HCT116 (cell line): ENCODE measurements around the gene TXNDC9. TPM values are rescaled to one million over a fixed set of nuclear protein-coding genes. Genes with fewer than 3 reads are reported as not detected.

ENCODE experiments used
- ATAC-seq: fragments of 200-7000 bp; cut with Tn5 transposase; 2 replicates; pipeline ENCODE4 v1.9.1; 2020; ENCODE audit warnings: mild to moderate bottlenecking, moderate library complexity
- BruUV-seq: library from RNA; stranded (reverse); fragments of 400-500 nt; replicated peaks from 2 replicates; lab custom pipeline; 2021; lab: Mats Ljungman, UMichigan
- CTCF ChIA-PET: fragments of 300-600 bp; sonication (Branson Sonifier 250); formaldehyde crosslinking; loops from one replicate; lab custom pipeline; 2021; ENCODE audit warnings: antibody characterized with exemption; lab: Charles Lee
- POLR2A ChIA-PET: fragments of 300-600, 350-600 bp; sonication (Branson Sonifier 250); formaldehyde crosslinking; loops from one replicate; lab custom pipeline; 2021; ENCODE audit warnings: antibody characterized with exemption; lab: Charles Lee
- RAD21 ChIA-PET, 2 experiments: fragments of 300-600 bp; sonication (Branson Sonifier 250); formaldehyde crosslinking; loops; one replicate each; lab custom pipeline; 2023; ENCODE audit warnings: low total read pairs in 2 of 2; ENCODE audit not compliant: uncharacterized antibody in 2 of 2, unreplicated experiment in 2 of 2, low non-redundant PET in 1 of 2; lab: Charles Lee
- DNase-seq: peaks from one replicate; pipeline ENCODE4 v3.0.0-alpha.2; 2010; ENCODE audit warnings: low read depth, low spot score
- H2AFZ ChIP-seq: fragments of 200-600 bp; shearing (Covaris generic), sonication (generic); 2 replicates; pipeline ENCODE4 v1.6.1; 2017; ENCODE audit warnings: low read depth, mixed run types, mixed read lengths, antibody characterized with exemption, low read length; ENCODE audit not compliant: poor library complexity, severe bottlenecking
- H3K27ac ChIP-seq: 2 replicates; pipeline ENCODE4 v1.5.1; 2012; ENCODE audit warnings: low read depth, low read length
- H3K27me3 ChIP-seq: fragments of 200-600 bp; sonication (generic); 2 replicates; pipeline ENCODE4 v1.6.1; 2016; ENCODE audit warnings: mixed run types, low read length, mixed read lengths; ENCODE audit not compliant: insufficient read depth
- H3K36me3 ChIP-seq, 2 experiments: fragments of 200-500 bp in 1 of 2; fragments of 200-600 bp in 1 of 2; sonication (Bioruptor generic) in 1 of 2; sonication (generic) in 1 of 2; 2 replicates each; pipeline versions ENCODE4 v1.5.1 to v1.6.1; 2014 to 2016; ENCODE audit warnings: low read length in 2 of 2, inconsistent platforms in 1 of 2, mixed read lengths in 1 of 2, mixed run types in 1 of 2; ENCODE audit not compliant: insufficient read depth in 2 of 2, control insufficient read depth in 1 of 2
- H3K4me1 ChIP-seq, 2 experiments: fragments of 200-600 bp in 1 of 2; sonication (generic) in 1 of 2; 2 replicates each; pipeline versions ENCODE4 v1.5.1 to v1.6.1; 2012 to 2017; ENCODE audit warnings: low read length in 2 of 2, inconsistent platforms in 1 of 2, mild to moderate bottlenecking in 1 of 2, mixed read lengths in 1 of 2, mixed run types in 1 of 2, moderate library complexity in 1 of 2; ENCODE audit not compliant: insufficient read depth in 2 of 2, control insufficient read depth in 1 of 2
- H3K4me2 ChIP-seq: fragments of 200-600 bp; sonication (generic); 2 replicates; pipeline ENCODE4 v1.6.1; 2017; ENCODE audit warnings: mixed run types, low read length, mixed read lengths
- H3K4me3 ChIP-seq, 2 experiments: fragments of 200-600 bp in 1 of 2; sonication (generic) in 1 of 2; replicated peaks in 1 of 2; 2 replicates each; pipeline ENCODE4 v1.5.1; 2011 to 2016; ENCODE audit warnings: low read length in 2 of 2, control low read depth in 1 of 2, low read depth in 1 of 2, mild to moderate bottlenecking in 1 of 2, mixed read lengths in 1 of 2, mixed run types in 1 of 2
- H3K79me2 ChIP-seq: fragments of 200-600 bp; sonication (generic); 2 replicates; pipeline ENCODE4 v1.6.1; 2017; ENCODE audit warnings: mild to moderate bottlenecking, mixed run types, low read length, moderate library complexity, mixed read lengths; ENCODE audit not compliant: insufficient read depth
- H3K9ac ChIP-seq: fragments of 200-600 bp; sonication (generic); 2 replicates; pipeline ENCODE4 v1.6.1; 2016; ENCODE audit warnings: low read length, mixed read lengths
- H3K9me2 ChIP-seq: fragments of 200-600 bp; sonication (generic), shearing (Covaris generic); 2 replicates; pipeline ENCODE4 v1.6.1; 2017; ENCODE audit warnings: mixed run types, mild to moderate bottlenecking, moderate library complexity; ENCODE audit not compliant: insufficient read depth
- H3K9me3 ChIP-seq, 2 experiments: fragments of 200-500 bp in 1 of 2; fragments of 200-600 bp in 1 of 2; sonication (Bioruptor generic) in 1 of 2; sonication (generic) in 1 of 2; 2 replicates each; pipeline ENCODE4 v1.6.1; 2014 to 2017; ENCODE audit warnings: low read length in 2 of 2, mixed read lengths in 2 of 2, inconsistent platforms in 1 of 2, low read depth in 1 of 2, mild to moderate bottlenecking in 1 of 2, mixed run types in 1 of 2, moderate library complexity in 1 of 2; ENCODE audit not compliant: control insufficient read depth in 1 of 2, insufficient read depth in 1 of 2
- H4K20me1 ChIP-seq: fragments of 200-600 bp; sonication (generic), shearing (Covaris generic); 2 replicates; pipeline ENCODE4 v1.6.1; 2017; ENCODE audit warnings: mixed run types, mild to moderate bottlenecking, moderate library complexity; ENCODE audit not compliant: insufficient read depth
- ATF3 ChIP-seq: IDR thresholded peaks from 2 replicates; pipeline ENCODE4 v1.6.1; 2012
- CBX3 ChIP-seq: IDR thresholded peaks from 2 replicates; pipeline ENCODE4 v1.6.1; 2012; ENCODE audit warnings: low read depth
- CEBPB ChIP-seq: IDR thresholded peaks from 2 replicates; pipeline ENCODE4 v1.6.1; 2012; ENCODE audit warnings: low read depth
- CTCF ChIP-seq, 3 experiments: fragments of 200-600 bp in 1 of 3; sonication (generic) in 1 of 3; IDR thresholded peaks in 2 of 3; conservative IDR thresholded peaks in 1 of 3; 2 replicates each; pipeline ENCODE4 v1.5.1; 2012 to 2017; ENCODE audit warnings: low read depth in 2 of 3, low read length in 2 of 3, antibody characterized with exemption in 1 of 3, borderline replicate concordance in 1 of 3, control low read depth in 1 of 3, mild to moderate bottlenecking in 1 of 3, mixed read lengths in 1 of 3, mixed run types in 1 of 3, moderate library complexity in 1 of 3; ENCODE audit not compliant: insufficient read depth in 1 of 3
- ELF1 ChIP-seq: IDR thresholded peaks from 2 replicates; pipeline ENCODE4 v1.6.1; 2012; ENCODE audit warnings: low read depth, borderline replicate concordance
- EZH2 ChIP-seq: fragments of 200-600 bp; sonication (generic); IDR thresholded peaks from 2 replicates; pipeline ENCODE4 v1.6.1; 2017; ENCODE audit warnings: antibody characterized with exemption, mixed run types
- FOSL1 ChIP-seq: IDR thresholded peaks from 2 replicates; pipeline ENCODE4 v1.6.1; 2012; ENCODE audit warnings: low read depth
- JUND ChIP-seq: IDR thresholded peaks from 2 replicates; pipeline ENCODE4 v1.6.1; 2012
- POLR2A ChIP-seq: IDR thresholded peaks from 2 replicates; pipeline ENCODE4 v1.7.0; 2011; ENCODE audit warnings: borderline replicate concordance; ENCODE audit not compliant: insufficient read depth, insufficient read length; ENCODE audit errors: extremely low read depth
- POLR2AphosphoS5 ChIP-seq: IDR thresholded peaks from 2 replicates; pipeline ENCODE4 v1.6.1; 2011; ENCODE audit warnings: mild to moderate bottlenecking, low read depth, low read length, moderate library complexity
- RAD21 ChIP-seq: IDR thresholded peaks from 2 replicates; pipeline ENCODE4 v1.6.1; 2012; ENCODE audit warnings: low read depth, mild to moderate bottlenecking
- REST ChIP-seq: IDR thresholded peaks from 2 replicates; pipeline ENCODE4 v1.6.1; 2012; ENCODE audit warnings: low read depth
- SIN3A ChIP-seq: IDR thresholded peaks from 2 replicates; pipeline ENCODE4 v1.6.1; 2012; ENCODE audit warnings: low read depth
- SP1 ChIP-seq: IDR thresholded peaks from 2 replicates; pipeline ENCODE4 v1.6.1; 2012; ENCODE audit warnings: low read depth
- SRF ChIP-seq: IDR thresholded peaks from 2 replicates; pipeline ENCODE4 v1.6.1; 2012; ENCODE audit warnings: low read depth
- TCF7L2 ChIP-seq: IDR thresholded peaks from 2 replicates; pipeline ENCODE4 v1.7.0; 2011; ENCODE audit warnings: borderline replicate concordance, inconsistent platforms; ENCODE audit not compliant: insufficient read depth, insufficient read length; ENCODE audit errors: extremely low read depth
- YY1 ChIP-seq: IDR thresholded peaks from 2 replicates; pipeline ENCODE4 v1.6.1; 2011; ENCODE audit warnings: low read length, low read depth, moderate library complexity, mild to moderate bottlenecking; ENCODE audit not compliant: insufficient replicate concordance; ENCODE audit errors: extremely low read depth
- ZBTB33 ChIP-seq: IDR thresholded peaks from 2 replicates; pipeline ENCODE4 v1.6.1; 2011; ENCODE audit warnings: mild to moderate bottlenecking, low read length, moderate library complexity; ENCODE audit not compliant: insufficient replicate concordance; ENCODE audit errors: extremely low read depth
- ZFX ChIP-seq: fragments of 450-650 bp; IDR thresholded peaks from 2 replicates; pipeline ENCODE4 v1.6.1; 2017
- ZNF274 ChIP-seq: fragments of 200-500 bp; sonication (Bioruptor generic); IDR thresholded peaks from 2 replicates; pipeline ENCODE4 v1.6.1; 2014; ENCODE audit warnings: mild to moderate bottlenecking, low read depth, low read length, inconsistent platforms
- intact Hi-C: fragments of 100-400 bp; cut with micrococcal nuclease; formaldehyde crosslinking; loops from 2 replicates; pipeline ENCODE4 v1.10.0; 2022
- total RNA-seq: library from RNA; stranded (reverse); gene quantifications from one replicate; pipeline ENCODE4 v1.2.1, GENCODE V29; 2021; ENCODE audit not compliant: unreplicated experiment

TXNDC9 gene
- total RNA-seq, 1 experiment from 2014 or later: 18.3 TPM

- Histone ChIP-seq H3K9me2 (no peaks in the 10 kb centered on the region), H3K27ac (no peak overlapping the region), H3K36me3 (peaks cover 6% of the 10 kb centered on the region in 2 experiments; a peak in 2 of 4 replicates), H3K4me1 (no peaks in the 10 kb centered on the region), H3K4me3 (no peak overlapping the region), H3K4me2 (no peak overlapping the region), H4K20me1 (peaks cover 39% of the 10 kb centered on the region; the same call in 1 of the 2 replicates)
- CTCF ChIA-PET: interaction anchor here (0.6 to 1.0 kb wide), 2 partner anchors 20 to 995 kb away, joined by 3 to 5 read pairs; partner anchors contain the start of genes EIF5B and TXNDC9
- POLR2A ChIA-PET: no interaction called here
- TF ChIP-seq FOSL1 (no peak), CEBPB (no peak), ZFX (no peak), SRF (no peak), REST (no peak), ATF3 (no peak), YY1 (no peak), CBX3 (no peak), POLR2AphosphoS5 (no peak), SP1 (no peak), ELF1 (no peak), CTCF (IDR thresholded peaks at IDR 0.05 in 2 of 3, conservative IDR thresholded peaks at IDR 0.05 in 1 of 3; ENCODE audit: borderline replicate concordance in 1 of 3, insufficient read depth in 1 of 3, low read depth in 2 of 3, low read length in 2 of 3) (no peak), ZNF274 (no peak), POLR2A (no peak), ZBTB33 (no peak), JUND (no peak), SIN3A (no peak), TCF7L2 (no peak), RAD21 (no peak), EZH2 (no peak)
- TF ChIP-seq, all 23 proteins: peak for 0
- Histone ChIP-seq H3K9me3 (no peaks in the 10 kb centered on the region), H2AFZ (no peak overlapping the region), H3K9ac (no peak overlapping the region), H3K79me2 (peaks cover 100% of the 10 kb centered on the region), H3K27me3 (no peaks in the 10 kb centered on the region)
- no peak for DNase-seq
- intact Hi-C loops: no loop called here
- RAD21 ChIA-PET: no interaction called here
- ATAC-seq: no peak
- BruUV-seq: no TSS peak
Measured at GRCh38 chr2:99356853-99357252, 20.7 kb upstream of the TXNDC9 start.
